ENCODE measurements around the gene NPSR1.

NPSR1 gene

GRCh38 chr7:34757570-34758110, 99.6 kb downstream of the NPSR1 start:
- no peak for DNase-seq (ENCODE audit: low spot score)
- TF ChIP-seq CTCF (conservative IDR thresholded peaks at IDR 0.05; ENCODE audit: low read depth), result no peak
- ChIA-PET CTCF (no interaction called here), POLR2A (ENCODE audit: low non-redundant PET) (no interaction called here)
- H3K27ac ChIP-seq, result no peak overlapping the region

GRCh38 chr7:34758111-34758601, 100.1 kb downstream of the NPSR1 start:
- no peak for DNase-seq (ENCODE audit: low spot score)
- CTCF ChIA-PET, result no interaction called here
- no peak overlapping the region for H3K27ac ChIP-seq
- POLR2A ChIA-PET (ENCODE audit: low non-redundant PET), result no interaction called here
- no peak for TF ChIP-seq CTCF (conservative IDR thresholded peaks at IDR 0.05; ENCODE audit: low read depth)

DNA sequence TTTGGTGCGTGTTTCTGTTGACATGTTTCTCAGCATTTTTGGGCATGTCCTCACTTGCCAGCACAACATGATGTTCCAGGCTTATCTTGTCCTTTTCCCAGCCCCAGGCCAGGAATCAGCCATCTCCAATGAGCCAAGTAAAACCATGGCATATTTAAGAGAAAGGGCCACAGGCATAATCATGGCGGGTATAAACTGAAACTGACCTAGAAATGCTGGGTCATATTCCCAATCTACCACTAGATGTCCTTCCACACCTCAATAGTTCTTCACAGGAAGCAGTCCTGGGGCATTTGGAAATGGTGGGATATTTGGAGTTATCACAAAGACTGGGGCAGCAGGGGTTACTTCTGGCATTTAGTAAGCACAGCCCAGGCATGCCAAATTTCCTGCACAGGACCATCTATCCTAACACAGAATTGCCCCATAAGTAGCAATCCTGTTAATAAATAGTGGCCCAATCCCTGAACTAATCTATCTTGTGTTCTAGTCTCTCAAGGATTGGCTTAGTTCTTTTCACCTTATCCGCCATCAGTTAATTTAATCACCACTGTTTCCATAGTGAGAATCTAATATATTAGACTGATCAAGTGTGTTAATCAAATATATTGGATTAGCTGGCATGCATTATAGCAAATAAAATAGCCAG, 101.6 kb downstream of the NPSR1 start:
- peak; percentile 47 for DNase-seq (ENCODE audit: low spot score)
- peak; percentile 69 for TF ChIP-seq CTCF (conservative IDR thresholded peaks at IDR 0.05; ENCODE audit: low read depth)
- ChIA-PET POLR2A (ENCODE audit: low non-redundant PET) (no interaction called here), CTCF (no interaction called here)
- H3K27ac ChIP-seq, result no peak overlapping the region

- no peak overlapping the region for H3K27ac ChIP-seq
- no peak for DNase-seq (ENCODE audit: low spot score)
- no peak for TF ChIP-seq CTCF (conservative IDR thresholded peaks at IDR 0.05; ENCODE audit: low read depth)
- POLR2A ChIA-PET (ENCODE audit: low non-redundant PET), result no interaction called here
- CTCF ChIA-PET, result interaction anchor here (1.0 kb wide), 1 partner anchor 12 kb away, joined by 5 read pairs; no protein-coding TSS in a partner anchor
These were observed 102.3 kb downstream of the NPSR1 start for GRCh38 chr7:34760271-34760670.

- TF ChIP-seq CTCF (conservative IDR thresholded peaks at IDR 0.05; ENCODE audit: low read depth), result no peak
- CTCF ChIA-PET, result interaction anchor here (0.6 to 1.0 kb wide), 3 partner anchors 13 to 725 kb away, joined by 3 to 5 read pairs (median 3); no protein-coding TSS in a partner anchor
- no peak overlapping the region for H3K27ac ChIP-seq
- DNase-seq (ENCODE audit: low spot score), result no peak
- POLR2A ChIA-PET (ENCODE audit: low non-redundant PET), result no interaction called here
These were observed 103.2 kb downstream of the NPSR1 start for GRCh38 chr7:34761206-34761605.

- TF ChIP-seq CTCF (conservative IDR thresholded peaks at IDR 0.05; ENCODE audit: low read depth), result no peak
- POLR2A ChIA-PET (ENCODE audit: low non-redundant PET), result no interaction called here
- DNase-seq (ENCODE audit: low spot score), result no peak
- CTCF ChIA-PET, result interaction anchor here (0.7 kb wide), 2 partner anchors 8 to 441 kb away, joined by 3 read pairs; no protein-coding TSS in a partner anchor
- no peak overlapping the region for H3K27ac ChIP-seq
These were observed 103.6 kb downstream of the NPSR1 start for GRCh38 chr7:34761627-34762026.
